Measurements from ENCODE around the gene ATR. TPM values are rescaled to one million over a fixed set of nuclear protein-coding genes. Genes with fewer than 3 reads are reported as not detected.

The ATR gene
- total and polyA plus RNA-seq, 9 of the 15 experiments (the other 6 are each of a cell fraction or from before 2014, with no cell fraction given), result 18.0 to 37.8 (median 23.2) TPM

DNA sequence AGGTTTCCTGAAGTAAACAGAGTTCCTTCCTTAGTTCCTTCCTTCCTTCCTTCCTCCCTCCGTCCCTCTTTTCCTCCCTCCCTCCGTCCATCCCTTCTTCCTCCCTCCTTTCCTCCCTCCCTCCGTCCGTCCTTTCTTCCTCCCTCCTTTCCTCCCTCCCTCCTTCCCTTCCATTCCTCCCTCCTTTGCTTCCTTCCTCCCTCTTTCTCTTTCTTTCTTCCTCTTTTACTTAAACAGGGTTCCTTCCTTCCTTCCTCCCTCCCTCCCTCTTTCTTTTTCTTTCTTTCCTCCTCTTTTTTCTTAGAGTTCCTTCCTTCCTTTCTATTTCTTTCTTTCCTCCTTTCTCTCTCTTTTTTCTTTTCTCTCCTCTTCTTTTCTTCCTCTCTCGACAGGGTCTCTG is 35.2 kb downstream of the ATR start (continued):
- no peak for TF ChIP-seq THAP12 (CRISPR knock-in tag; IDR thresholded peaks at IDR 0.05)
- TF ChIP-seq CBX2 (IDR thresholded peaks at IDR 0.05; ENCODE audit: insufficient read depth, low read length, poor library complexity, severe bottlenecking), result no peak
- TF ChIP-seq ZNF75A (CRISPR knock-in tag; IDR thresholded peaks at IDR 0.05), result no peak
- TF ChIP-seq GTF3C2 (IDR thresholded peaks at IDR 0.05; ENCODE audit: borderline replicate concordance, extremely low read depth, insufficient read length), result no peak
- no peak for TF ChIP-seq ZNF511 (CRISPR knock-in tag; IDR thresholded peaks at IDR 0.05)
- no peak for TF ChIP-seq ZBTB2 (IDR thresholded peaks at IDR 0.05)
- TF ChIP-seq RBM25 (IDR thresholded peaks at IDR 0.05; ENCODE audit: low read depth, low read length, severe bottlenecking), result no peak
- TF ChIP-seq, protein P1, sequence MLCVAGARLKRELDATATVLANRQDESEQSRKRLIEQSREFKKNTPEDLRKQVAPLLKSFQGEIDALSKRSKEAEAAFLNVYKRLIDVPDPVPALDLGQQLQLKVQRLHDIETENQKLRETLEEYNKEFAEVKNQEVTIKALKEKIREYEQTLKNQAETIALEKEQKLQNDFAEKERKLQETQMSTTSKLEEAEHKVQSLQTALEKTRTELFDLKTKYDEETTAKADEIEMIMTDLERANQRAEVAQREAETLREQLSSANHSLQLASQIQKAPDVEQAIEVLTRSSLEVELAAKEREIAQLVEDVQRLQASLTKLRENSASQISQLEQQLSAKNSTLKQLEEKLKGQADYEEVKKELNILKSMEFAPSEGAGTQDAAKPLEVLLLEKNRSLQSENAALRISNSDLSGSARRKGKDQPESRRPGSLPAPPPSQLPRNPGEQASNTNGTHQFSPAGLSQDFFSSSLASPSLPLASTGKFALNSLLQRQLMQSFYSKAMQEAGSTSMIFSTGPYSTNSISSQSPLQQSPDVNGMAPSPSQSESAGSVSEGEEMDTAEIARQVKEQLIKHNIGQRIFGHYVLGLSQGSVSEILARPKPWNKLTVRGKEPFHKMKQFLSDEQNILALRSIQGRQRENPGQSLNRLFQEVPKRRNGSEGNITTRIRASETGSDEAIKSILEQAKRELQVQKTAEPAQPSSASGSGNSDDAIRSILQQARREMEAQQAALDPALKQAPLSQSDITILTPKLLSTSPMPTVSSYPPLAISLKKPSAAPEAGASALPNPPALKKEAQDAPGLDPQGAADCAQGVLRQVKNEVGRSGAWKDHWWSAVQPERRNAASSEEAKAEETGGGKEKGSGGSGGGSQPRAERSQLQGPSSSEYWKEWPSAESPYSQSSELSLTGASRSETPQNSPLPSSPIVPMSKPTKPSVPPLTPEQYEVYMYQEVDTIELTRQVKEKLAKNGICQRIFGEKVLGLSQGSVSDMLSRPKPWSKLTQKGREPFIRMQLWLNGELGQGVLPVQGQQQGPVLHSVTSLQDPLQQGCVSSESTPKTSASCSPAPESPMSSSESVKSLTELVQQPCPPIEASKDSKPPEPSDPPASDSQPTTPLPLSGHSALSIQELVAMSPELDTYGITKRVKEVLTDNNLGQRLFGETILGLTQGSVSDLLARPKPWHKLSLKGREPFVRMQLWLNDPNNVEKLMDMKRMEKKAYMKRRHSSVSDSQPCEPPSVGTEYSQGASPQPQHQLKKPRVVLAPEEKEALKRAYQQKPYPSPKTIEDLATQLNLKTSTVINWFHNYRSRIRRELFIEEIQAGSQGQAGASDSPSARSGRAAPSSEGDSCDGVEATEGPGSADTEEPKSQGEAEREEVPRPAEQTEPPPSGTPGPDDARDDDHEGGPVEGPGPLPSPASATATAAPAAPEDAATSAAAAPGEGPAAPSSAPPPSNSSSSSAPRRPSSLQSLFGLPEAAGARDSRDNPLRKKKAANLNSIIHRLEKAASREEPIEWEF (CRISPR knock-in tag; IDR thresholded peaks at IDR 0.05), result no peak
- TF ChIP-seq ZNF274 (IDR thresholded peaks at IDR 0.05; ENCODE audit: borderline replicate concordance, low read depth, low read length), result no peak
- TF ChIP-seq ZBED1 (IDR thresholded peaks at IDR 0.05), result no peak
- no peak for TF ChIP-seq CHD1 (IDR thresholded peaks at IDR 0.05; ENCODE audit: low read length)
- TF ChIP-seq SAFB (IDR thresholded peaks at IDR 0.05; ENCODE audit: borderline replicate concordance, low read depth, low read length), result no peak
- no peak for TF ChIP-seq HDAC2 (IDR thresholded peaks at IDR 0.05)
- no peak for TF ChIP-seq SRSF1 (IDR thresholded peaks at IDR 0.05; ENCODE audit: low read depth, low read length)
